KMS-11 (cell line): Measurements from ENCODE around the gene STAC3.

Experiments
- H2AFZ ChIP-seq: fragments of 200-600 bp; sonication (generic); 2 replicates; pipeline ENCODE4 v1.6.1; 2016; ENCODE audit warnings: antibody characterized with exemption, mixed run types, low read depth
- H3K27ac ChIP-seq: fragments of 200-600 bp; sonication (generic); 2 replicates; pipeline ENCODE4 v1.6.1; 2016; ENCODE audit warnings: mild to moderate bottlenecking, mixed run types
- H3K27me3 ChIP-seq: fragments of 200-600 bp; sonication (generic); 2 replicates; pipeline ENCODE4 v1.6.1; 2017; ENCODE audit warnings: mild to moderate bottlenecking, low read depth, mixed run types, moderate library complexity; ENCODE audit not compliant: insufficient read depth
- H3K36me3 ChIP-seq: fragments of 200-600 bp; sonication (generic); 2 replicates; pipeline ENCODE4 v1.6.1; 2017; ENCODE audit warnings: mild to moderate bottlenecking, mixed run types; ENCODE audit not compliant: insufficient read depth
- H3K4me1 ChIP-seq: fragments of 200-600 bp; sonication (generic); 2 replicates; pipeline ENCODE4 v1.6.1; 2016; ENCODE audit warnings: mild to moderate bottlenecking, low read depth, mixed run types; ENCODE audit not compliant: poor library complexity, severe bottlenecking
- H3K4me2 ChIP-seq: fragments of 200-600 bp; sonication (generic); 2 replicates; pipeline ENCODE4 v1.7.0; 2016; ENCODE audit warnings: mild to moderate bottlenecking, mixed run types
- H3K4me3 ChIP-seq: fragments of 200-600 bp; sonication (generic); IDR thresholded peaks from 2 replicates; pipeline ENCODE4 v1.6.1; 2017; ENCODE audit warnings: low read depth, low read length, mixed read lengths; ENCODE audit not compliant: insufficient read depth
- H3K79me2 ChIP-seq: fragments of 200-600 bp; sonication (generic); 2 replicates; pipeline ENCODE4 v1.6.1; 2016; ENCODE audit warnings: low read depth, mixed run types; ENCODE audit not compliant: insufficient read depth
- H3K9ac ChIP-seq: fragments of 200-600 bp; sonication (generic); 2 replicates; pipeline ENCODE4 v1.6.1; 2016; ENCODE audit warnings: mild to moderate bottlenecking, mixed run types
- H4K20me1 ChIP-seq: fragments of 200-600 bp; sonication (generic); 2 replicates; pipeline ENCODE4 v1.6.1; 2016; ENCODE audit warnings: mild to moderate bottlenecking, mixed run types; ENCODE audit not compliant: insufficient read depth
- TF ChIP-seq, protein P1 (sequence below): fragments of 200-600 bp; sonication (generic); conservative IDR thresholded peaks from 2 replicates; pipeline ENCODE4 v1.6.1; 2017; ENCODE audit warnings: low read depth, mild to moderate bottlenecking, antibody characterized with exemption, low read length, moderate library complexity, mixed read lengths

STAC3 gene

DNA sequence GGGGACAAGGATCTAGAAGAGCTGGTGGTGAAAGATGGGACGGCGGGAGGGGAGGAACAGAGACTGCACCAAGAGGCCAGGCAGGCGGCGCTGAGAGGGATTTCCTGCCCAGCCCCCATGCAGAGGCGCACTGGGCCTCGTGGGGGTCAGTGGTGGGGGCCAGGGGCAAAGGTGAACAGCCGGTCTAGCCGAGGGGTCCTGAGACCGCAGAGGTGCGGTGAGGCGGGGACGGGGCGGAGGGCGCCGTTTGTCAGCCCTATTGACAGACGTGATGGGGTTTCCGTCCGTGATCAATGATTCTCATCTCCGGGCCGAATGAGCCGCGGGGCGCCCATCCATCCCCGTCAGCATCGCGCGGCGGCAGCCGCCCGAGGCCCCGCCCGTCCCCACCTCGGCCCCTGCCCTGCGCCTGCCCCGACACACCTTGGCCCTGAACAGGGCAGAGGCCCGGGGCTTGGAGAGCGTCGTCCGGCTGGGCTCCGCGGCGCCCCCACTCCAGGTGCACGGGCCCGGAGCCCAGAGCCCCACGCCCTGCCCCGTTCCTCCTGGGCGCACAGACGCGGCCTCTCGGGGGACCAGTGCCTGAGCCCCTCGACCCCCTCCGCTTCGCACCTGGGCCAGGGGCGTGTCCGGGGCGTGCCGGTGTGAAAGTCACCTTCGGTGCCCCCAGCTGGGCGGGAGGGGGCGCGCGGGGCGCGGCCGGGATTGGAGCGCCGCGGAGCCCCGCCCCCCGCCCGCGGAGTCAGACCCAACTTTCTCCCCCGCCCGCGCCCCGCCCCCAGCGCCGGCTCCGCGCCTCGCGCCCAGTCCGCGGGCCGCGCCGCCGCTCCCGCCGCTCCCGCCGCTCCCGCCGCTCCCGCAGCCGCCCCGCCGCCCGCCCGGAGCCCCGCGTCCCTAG lies 34.7 kb downstream of the STAC3 start, which contains the start of gene NXPH4:
Gene NXPH4, plus strand, starts transcription at position 781 of the 898 bp plus-strand sequence. CDS start 176 bp downstream, outside the sequence.
- Histone ChIP-seq H3K79me2 (no peaks in the 10 kb centered on the region), H3K9ac (peak within 1 kb of the TSS; percentile 6; the same call in 1 of the 2 replicates), H3K4me1 (peaks cover 40% of the 10 kb centered on the region), H2AFZ (peak within 1 kb of the TSS; percentile 90), H3K27me3 (peaks cover 76% of the 10 kb centered on the region), H4K20me1 (no peaks in the 10 kb centered on the region), H3K4me2 (peak within 1 kb of the TSS; percentile 98), H3K4me3 (peak within 1 kb of the TSS; percentile 61), H3K27ac (no peak within 1 kb of the TSS), H3K36me3 (no peaks in the 10 kb centered on the region)
- TF ChIP-seq, protein P1, sequence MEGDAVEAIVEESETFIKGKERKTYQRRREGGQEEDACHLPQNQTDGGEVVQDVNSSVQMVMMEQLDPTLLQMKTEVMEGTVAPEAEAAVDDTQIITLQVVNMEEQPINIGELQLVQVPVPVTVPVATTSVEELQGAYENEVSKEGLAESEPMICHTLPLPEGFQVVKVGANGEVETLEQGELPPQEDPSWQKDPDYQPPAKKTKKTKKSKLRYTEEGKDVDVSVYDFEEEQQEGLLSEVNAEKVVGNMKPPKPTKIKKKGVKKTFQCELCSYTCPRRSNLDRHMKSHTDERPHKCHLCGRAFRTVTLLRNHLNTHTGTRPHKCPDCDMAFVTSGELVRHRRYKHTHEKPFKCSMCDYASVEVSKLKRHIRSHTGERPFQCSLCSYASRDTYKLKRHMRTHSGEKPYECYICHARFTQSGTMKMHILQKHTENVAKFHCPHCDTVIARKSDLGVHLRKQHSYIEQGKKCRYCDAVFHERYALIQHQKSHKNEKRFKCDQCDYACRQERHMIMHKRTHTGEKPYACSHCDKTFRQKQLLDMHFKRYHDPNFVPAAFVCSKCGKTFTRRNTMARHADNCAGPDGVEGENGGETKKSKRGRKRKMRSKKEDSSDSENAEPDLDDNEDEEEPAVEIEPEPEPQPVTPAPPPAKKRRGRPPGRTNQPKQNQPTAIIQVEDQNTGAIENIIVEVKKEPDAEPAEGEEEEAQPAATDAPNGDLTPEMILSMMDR = 0 out of 2 replicates have a peak, but pooled peaks have one; percentile 18

DNA sequence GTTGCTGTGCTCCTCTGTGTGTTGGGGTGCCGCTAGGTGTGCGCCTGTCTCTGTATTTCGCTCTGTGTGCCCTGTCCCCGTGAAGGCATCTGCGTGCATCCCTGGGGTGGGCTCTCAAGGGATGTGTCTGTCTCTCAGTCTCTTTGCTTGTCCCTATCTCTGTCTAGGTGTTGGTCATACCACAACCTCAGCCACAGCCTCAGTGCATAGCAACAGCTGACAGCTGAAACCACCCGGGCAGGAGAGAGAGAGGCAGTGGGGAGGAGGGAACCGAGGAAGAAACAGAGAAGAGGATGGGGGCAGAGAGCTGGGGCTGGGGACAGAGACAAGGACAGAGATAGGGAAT lies 35.3 kb downstream of the STAC3 start:
- Histone ChIP-seq H4K20me1 (no peaks in the 10 kb centered on the region), H3K27me3 (peaks cover 70% of the 10 kb centered on the region), H3K4me1 (peaks cover 40% of the 10 kb centered on the region), H3K27ac (no peak overlapping the region), H3K9ac (no peak overlapping the region), H2AFZ (peak overlapping the region; percentile 62; the same call in 1 of the 2 replicates), H3K36me3 (no peaks in the 10 kb centered on the region), H3K4me3 (no peak overlapping the region), H3K4me2 (peak overlapping the region; percentile 60), H3K79me2 (no peaks in the 10 kb centered on the region)
- TF ChIP-seq, protein P1 = no peak

DNA sequence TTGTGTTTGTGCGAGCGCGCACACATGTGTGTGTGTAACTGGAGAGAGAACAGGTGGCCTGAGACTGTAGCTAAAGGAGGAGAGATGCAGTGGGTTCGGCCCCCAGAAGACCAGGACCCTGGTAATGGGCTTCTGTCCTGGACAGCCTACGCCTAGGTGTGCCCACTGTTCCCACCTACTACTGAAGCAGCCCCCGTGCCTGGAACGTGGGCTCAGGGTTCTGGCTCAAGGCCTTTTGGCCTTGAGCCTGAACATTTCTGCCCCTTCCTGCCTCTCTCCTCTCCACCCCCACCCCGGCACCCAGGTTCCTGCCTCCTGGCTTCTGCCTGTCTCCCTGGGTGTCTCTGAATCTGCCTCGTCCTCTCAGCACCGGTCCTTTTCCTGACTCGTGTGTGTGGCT lies 35.9 kb downstream of the STAC3 start:
- Histone ChIP-seq H3K9ac (no peak overlapping the region), H3K27me3 (peaks cover 64% of the 10 kb centered on the region), H2AFZ (no peak overlapping the region), H3K36me3 (no peaks in the 10 kb centered on the region), H3K4me3 (no peak overlapping the region), H3K79me2 (no peaks in the 10 kb centered on the region), H3K4me2 (peak overlapping the region; percentile 60; the same call in 1 of the 2 replicates), H4K20me1 (no peaks in the 10 kb centered on the region), H3K4me1 (peaks cover 40% of the 10 kb centered on the region), H3K27ac (no peak overlapping the region)
- TF ChIP-seq, protein P1 = no peak

DNA sequence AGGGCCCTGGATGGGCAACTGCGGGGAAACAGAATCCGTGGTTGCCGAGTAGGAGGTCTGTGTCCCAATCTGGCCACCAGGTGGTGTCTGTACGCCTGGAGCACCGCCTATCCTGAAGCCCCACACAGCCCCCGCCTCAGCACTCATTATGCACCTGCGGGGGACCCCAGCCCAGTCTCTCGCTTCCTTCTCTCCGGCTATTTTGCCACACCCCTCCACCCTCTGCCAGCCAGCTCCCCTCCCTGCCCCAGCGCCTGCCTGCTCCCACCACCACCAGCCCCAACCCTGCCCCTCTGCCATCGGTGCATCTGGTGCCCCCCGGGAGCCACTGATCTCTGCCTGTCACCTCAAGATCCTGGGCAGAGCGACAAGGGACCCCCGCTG lies 36.6 kb downstream of the STAC3 start:
- H3K36me3 ChIP-seq = no peaks in the 10 kb centered on the region
- no peaks in the 10 kb centered on the region for H3K79me2 ChIP-seq
- H3K4me1 ChIP-seq = peaks cover 40% of the 10 kb centered on the region
- H3K27ac ChIP-seq = no peak overlapping the region
- H2AFZ ChIP-seq = peak overlapping the region; percentile 91
- H3K9ac ChIP-seq = no peak overlapping the region; the same call in 1 of the 2 replicates
- peaks cover 58% of the 10 kb centered on the region for H3K27me3 ChIP-seq
- no peaks in the 10 kb centered on the region for H4K20me1 ChIP-seq
- TF ChIP-seq, protein P1 = peak; percentile 95
- H3K4me3 ChIP-seq = no peak overlapping the region
- peak overlapping the region; percentile 66 for H3K4me2 ChIP-seq
